K562 treated with DMSO at 1 percent for 24 hours (cell line): ENCODE measurements around the gene ZNF549. TPM values are rescaled to one million over a fixed set of nuclear protein-coding genes. Genes with fewer than 3 reads are reported as not detected.

Experiments
- total RNA-seq: library from RNA; unstranded; fragments of 300-600 nt; gene quantifications from 2 replicates; pipeline ENCODE4 v1.2.3, GENCODE V29; 2022; ENCODE audit warnings: low read depth; ENCODE audit not compliant: insufficient read depth

The ZNF549 gene
- total RNA-seq = 0.45 and 0.85 TPM in 2 replicates

GRCh38 chr19:57527136-57527881 lies at the start of gene ZNF549:
Gene ZNF549, plus strand, starts transcription at chr19:57527356. Its CDS starts 218 bp downstream, at chr19:57527574.

GRCh38 chr19:57487477-57488298 lies 39.5 kb upstream of the ZNF549 start, which contains the start of gene ZNF419:
Gene ZNF419, plus strand, starts transcription at chr19:57487750. Its CDS starts 201 bp downstream, at chr19:57487951.

GRCh38 chr19:57499680-57500395 lies 27.3 kb upstream of the ZNF549 start, which contains the start of gene ZNF773:
Gene ZNF773, plus strand, starts transcription at chr19:57499938. Its CDS starts 143 bp downstream, at chr19:57500081.

GRCh38 chr19:57559404-57560025 lies 32.4 kb downstream of the ZNF549 start, which contains the start of gene ZNF550:
Gene ZNF550, minus strand, starts transcription at chr19:57559863. Its CDS starts 181 bp downstream, at chr19:57559682.

GRCh38 chr19:57578487-57579205 lies 51.5 kb downstream of the ZNF549 start, which contains the start of gene ZNF416:
Gene ZNF416, minus strand, starts transcription at chr19:57578911. Its CDS starts 207 bp downstream, at chr19:57578704.

GRCh38 chr19:57583521-57584416 lies 56.6 kb downstream of the ZNF549 start, which contains the start of gene ZIK1:
Gene ZIK1, plus strand, starts transcription at chr19:57584145. Its CDS starts 212 bp downstream, at chr19:57584357.

GRCh38 chr19:57599761-57600383 lies 72.7 kb downstream of the ZNF549 start, which contains the start of gene ZNF530:
Gene ZNF530, plus strand, starts transcription at chr19:57599885. Its CDS starts 4,461 bp downstream, at chr19:57604346.

Other genes with a start within 250 kb of the ZNF549 start
- 0.79 and 1.2 TPM in 2 replicates for gene ZNF460, start 246.9 kb upstream of the ZNF549 start, total RNA-seq
- 1.2 and 1.3 TPM in 2 replicates for gene ZNF543, start 206.9 kb upstream of the ZNF549 start, total RNA-seq
- gene ZNF304, start 176.1 kb upstream of the ZNF549 start, total RNA-seq = 3.1 and 3.2 TPM in 2 replicates
- gene TRAPPC2B, start 163.8 kb upstream of the ZNF549 start, total RNA-seq = 4.4 and 4.8 TPM in 2 replicates
- gene ZNF547, start 163.8 kb upstream of the ZNF549 start, total RNA-seq = 0.42 TPM in 1 of 2 replicates, not detected in the other
- 3.2 and 3.4 TPM in 2 replicates for gene ZNF548, start 137.5 kb upstream of the ZNF549 start, total RNA-seq
- gene ZNF17, start 116.2 kb upstream of the ZNF549 start, total RNA-seq = 2.0 and 2.2 TPM in 2 replicates
- gene ZNF749, start 92.0 kb upstream of the ZNF549 start, total RNA-seq = 8.3 and 8.7 TPM in 2 replicates
- gene VN1R1, start 70.2 kb upstream of the ZNF549 start, total RNA-seq = not detected in 2 replicates
- 0.54 and 0.86 TPM in 2 replicates for gene ZNF772, start 49.8 kb upstream of the ZNF549 start, total RNA-seq
- gene ZNF419, start 39.6 kb upstream of the ZNF549 start, total RNA-seq = 0.81 and 2.7 TPM in 2 replicates
- gene ZNF773, start 27.4 kb upstream of the ZNF549 start, total RNA-seq = 0.30 TPM in 1 of 2 replicates, not detected in the other
- 1.4 and 2.1 TPM in 2 replicates for gene ZNF550, start 32.5 kb downstream of the ZNF549 start, total RNA-seq
- gene ZNF416, start 51.6 kb downstream of the ZNF549 start, total RNA-seq = 0.96 and 2.2 TPM in 2 replicates
- 0.41 and 0.73 TPM in 2 replicates for gene ZIK1, start 56.8 kb downstream of the ZNF549 start, total RNA-seq
- gene ZNF530, start 72.5 kb downstream of the ZNF549 start, total RNA-seq = 3.5 and 10.0 TPM in 2 replicates
- gene ZNF134, start 86.9 kb downstream of the ZNF549 start, total RNA-seq = 6.7 and 7.0 TPM in 2 replicates
- gene ZNF211, start 105.8 kb downstream of the ZNF549 start, total RNA-seq = 7.8 and 9.8 TPM in 2 replicates
- gene ZSCAN4, start 141.6 kb downstream of the ZNF549 start, total RNA-seq = not detected in 2 replicates
- gene ZNF551, start 154.6 kb downstream of the ZNF549 start, total RNA-seq = 2.8 and 3.5 TPM in 2 replicates
- gene ZNF154, start 181.8 kb downstream of the ZNF549 start, total RNA-seq = not detected in 2 replicates
- 1.8 and 2.9 TPM in 2 replicates for gene ZNF671, start 200.3 kb downstream of the ZNF549 start, total RNA-seq
- 7.1 and 8.3 TPM in 2 replicates for gene ZNF776, start 219.5 kb downstream of the ZNF549 start, total RNA-seq
- 2.1 and 5.2 TPM in 2 replicates for gene ZNF586, start 242.3 kb downstream of the ZNF549 start, total RNA-seq